ENCODE measurements around the gene ATG2A. TPM values are rescaled to one million over a fixed set of nuclear protein-coding genes. Genes with fewer than 3 reads are reported as not detected.

Gene ATG2A
- total RNA-seq, 1 donor from 2014 or later, result 13.1 TPM

- Histone ChIP-seq H3K9me3 (replicated peaks) (no peaks in the 10 kb centered on the region), H3K36me3 (peaks cover 13% of the 10 kb centered on the region), H3K4me3 (peak overlapping the region; percentile 75), H3K27me3 (ENCODE audit: low read depth) (no peaks in the 10 kb centered on the region), H3K4me1 (peaks cover 49% of the 10 kb centered on the region), H3K27ac (replicated peaks) (peak overlapping the region; percentile 86)
- TF ChIP-seq, protein P1, sequence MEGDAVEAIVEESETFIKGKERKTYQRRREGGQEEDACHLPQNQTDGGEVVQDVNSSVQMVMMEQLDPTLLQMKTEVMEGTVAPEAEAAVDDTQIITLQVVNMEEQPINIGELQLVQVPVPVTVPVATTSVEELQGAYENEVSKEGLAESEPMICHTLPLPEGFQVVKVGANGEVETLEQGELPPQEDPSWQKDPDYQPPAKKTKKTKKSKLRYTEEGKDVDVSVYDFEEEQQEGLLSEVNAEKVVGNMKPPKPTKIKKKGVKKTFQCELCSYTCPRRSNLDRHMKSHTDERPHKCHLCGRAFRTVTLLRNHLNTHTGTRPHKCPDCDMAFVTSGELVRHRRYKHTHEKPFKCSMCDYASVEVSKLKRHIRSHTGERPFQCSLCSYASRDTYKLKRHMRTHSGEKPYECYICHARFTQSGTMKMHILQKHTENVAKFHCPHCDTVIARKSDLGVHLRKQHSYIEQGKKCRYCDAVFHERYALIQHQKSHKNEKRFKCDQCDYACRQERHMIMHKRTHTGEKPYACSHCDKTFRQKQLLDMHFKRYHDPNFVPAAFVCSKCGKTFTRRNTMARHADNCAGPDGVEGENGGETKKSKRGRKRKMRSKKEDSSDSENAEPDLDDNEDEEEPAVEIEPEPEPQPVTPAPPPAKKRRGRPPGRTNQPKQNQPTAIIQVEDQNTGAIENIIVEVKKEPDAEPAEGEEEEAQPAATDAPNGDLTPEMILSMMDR (IDR thresholded peaks at IDR 0.05; ENCODE audit: borderline replicate concordance), result no peak
- intact Hi-C loops (cut with micrococcal nuclease), result no loop called here
- no peak for DNase-seq
Observed at GRCh38 chr11:64918017-64918416, 1.0 kb upstream of the ATG2A start.

- Histone ChIP-seq H3K36me3 (peaks cover 17% of the 10 kb centered on the region), H3K27ac (replicated peaks) (peak overlapping the region; percentile 86), H3K27me3 (ENCODE audit: low read depth) (no peaks in the 10 kb centered on the region), H3K9me3 (replicated peaks) (no peaks in the 10 kb centered on the region), H3K4me1 (peaks cover 48% of the 10 kb centered on the region), H3K4me3 (peak overlapping the region; percentile 75)
- TF ChIP-seq, protein P1 (IDR thresholded peaks at IDR 0.05; ENCODE audit: borderline replicate concordance), result no peak
- no peak for DNase-seq
- intact Hi-C loops (cut with micrococcal nuclease), result no loop called here
Observed at GRCh38 chr11:64917663-64917995, 620 bp upstream of the ATG2A start.

GRCh38 chr11:64916040-64916774 is 802 bp downstream of the ATG2A start:
- no peak for DNase-seq
- Histone ChIP-seq H3K9me3 (replicated peaks) (no peaks in the 10 kb centered on the region), H3K27ac (replicated peaks) (peak overlapping the region; percentile 66), H3K36me3 (peaks cover 31% of the 10 kb centered on the region), H3K4me1 (peaks cover 48% of the 10 kb centered on the region), H3K4me3 (peak overlapping the region; percentile 75), H3K27me3 (ENCODE audit: low read depth) (no peaks in the 10 kb centered on the region)
- intact Hi-C loops (cut with micrococcal nuclease), result no loop called here
- TF ChIP-seq, protein P1 (IDR thresholded peaks at IDR 0.05; ENCODE audit: borderline replicate concordance), result no peak

DNA sequence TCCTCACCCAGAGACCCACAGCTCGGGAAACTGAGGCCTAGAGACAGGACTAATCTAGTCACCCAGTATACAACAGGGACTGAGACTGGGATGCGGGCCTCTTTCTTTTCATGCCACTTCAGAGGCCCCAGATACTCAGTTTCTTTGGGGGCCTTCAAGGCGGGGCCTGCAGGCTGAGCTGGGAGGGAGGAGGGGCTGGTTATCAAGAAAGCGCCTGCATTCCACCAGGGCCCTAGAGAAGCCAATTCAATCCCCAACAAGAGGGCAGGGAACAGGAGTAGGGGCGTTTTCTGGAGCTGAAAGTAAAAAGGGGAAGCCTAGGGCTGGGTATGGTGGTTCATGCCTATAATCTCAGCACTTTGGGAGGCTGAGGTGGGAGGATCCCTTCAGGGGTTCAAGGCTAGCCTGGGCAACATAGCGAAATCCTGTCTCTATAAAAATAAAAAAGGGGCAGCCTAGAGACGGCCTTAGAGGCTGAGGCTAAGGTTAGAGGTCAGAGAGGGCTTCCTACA is 1.6 kb downstream of the ATG2A start:
- TF ChIP-seq, protein P1 (IDR thresholded peaks at IDR 0.05; ENCODE audit: borderline replicate concordance), result no peak
- Histone ChIP-seq H3K9me3 (replicated peaks) (no peaks in the 10 kb centered on the region), H3K27ac (replicated peaks) (no peak overlapping the region), H3K4me1 (peaks cover 48% of the 10 kb centered on the region), H3K27me3 (ENCODE audit: low read depth) (no peaks in the 10 kb centered on the region), H3K4me3 (peak overlapping the region; percentile 75), H3K36me3 (peaks cover 39% of the 10 kb centered on the region)
- DNase-seq, result no peak
- intact Hi-C loops (cut with micrococcal nuclease), result no loop called here

DNA sequence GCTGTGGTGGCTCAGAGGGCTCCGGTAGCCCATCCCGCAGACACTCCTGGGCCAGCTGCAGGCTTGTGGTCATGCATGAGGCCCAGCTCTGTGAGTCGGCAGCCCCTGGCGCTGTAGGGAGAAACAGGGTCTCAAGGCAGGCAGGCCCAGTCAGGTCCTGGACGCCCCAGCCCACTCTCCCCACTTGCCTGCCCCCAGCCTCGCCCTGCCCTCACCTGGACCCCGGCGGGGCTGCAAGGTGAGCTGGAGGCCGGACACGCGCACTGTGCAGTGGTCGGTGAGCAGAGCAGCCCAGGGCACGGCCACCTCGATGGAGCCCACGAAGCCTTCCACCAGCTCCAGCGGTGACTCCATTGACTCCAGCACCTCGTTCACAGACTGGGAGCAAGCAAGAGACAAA is 2.9 kb downstream of the ATG2A start:
- Histone ChIP-seq H3K36me3 (peaks cover 52% of the 10 kb centered on the region), H3K27ac (replicated peaks) (no peak overlapping the region), H3K9me3 (replicated peaks) (no peaks in the 10 kb centered on the region), H3K27me3 (ENCODE audit: low read depth) (no peaks in the 10 kb centered on the region), H3K4me3 (no peak overlapping the region), H3K4me1 (peaks cover 36% of the 10 kb centered on the region)
- intact Hi-C loops (cut with micrococcal nuclease), result no loop called here
- no peak for DNase-seq
- TF ChIP-seq, protein P1 (IDR thresholded peaks at IDR 0.05; ENCODE audit: borderline replicate concordance), result no peak

Measured in left ventricle myocardium inferior (tissue), 1 donor.